Stimulated activated naive CD8-positive, alpha-beta T cell treated with anti-CD3 and anti-CD28 coated beads, Interleukin-15, Interleukin-2, amounts not matched to agents 100 U/mL and 50 U/mL, for 24 hours (primary cell): ENCODE results near the gene FZD7.

Experiments used
- ATAC-seq: fragments of 150-1000 bp; cut with Tn5 transposase; one replicate; pipeline ENCODE4 v1.10.0; 2021
- DNase-seq: peaks from one replicate; pipeline ENCODE4 v3.0.0; 2021

The FZD7 gene

GRCh38 chr2:202037086-202037485 is 3.4 kb downstream of the FZD7 start:
- no peak for DNase-seq

GRCh38 chr2:202038471-202039277 is 5.0 kb downstream of the FZD7 start:
- no peak for ATAC-seq

More at GRCh38 chr2:202037086-202037485, 3.4 kb downstream of the FZD7 start:
- no peak for ATAC-seq

GRCh38 chr2:202039278-202040078 is 5.8 kb downstream of the FZD7 start:
- DNase-seq (no peak), ATAC-seq (no peak)

More at GRCh38 chr2:202038471-202039277, 5.0 kb downstream of the FZD7 start:
- no peak for DNase-seq

- DNase-seq (no peak), ATAC-seq (no peak)
These were observed 6.6 kb downstream of the FZD7 start for GRCh38 chr2:202040079-202040844.

GRCh38 chr2:202042444-202042843 is 8.8 kb downstream of the FZD7 start:
- DNase-seq: no peak
- ATAC-seq: no peak

- DNase-seq (no peak), ATAC-seq (no peak)
These were observed 9.8 kb downstream of the FZD7 start for GRCh38 chr2:202043475-202043874.

GRCh38 chr2:202044777-202045176 is 11.1 kb downstream of the FZD7 start:
- ATAC-seq (no peak), DNase-seq (no peak)

- no peak for DNase-seq
- no peak for ATAC-seq
These were observed 12.9 kb downstream of the FZD7 start for GRCh38 chr2:202046572-202046971.

GRCh38 chr2:202049092-202049728 is 15.6 kb downstream of the FZD7 start:
- ATAC-seq (no peak), DNase-seq (no peak)

- ATAC-seq (no peak), DNase-seq (no peak)
These were observed 16.2 kb downstream of the FZD7 start for GRCh38 chr2:202049840-202050239.

- DNase-seq (no peak), ATAC-seq (no peak)
These were observed 17.0 kb downstream of the FZD7 start for GRCh38 chr2:202050652-202051051.

GRCh38 chr2:202051499-202052161 is 18.0 kb downstream of the FZD7 start:
- ATAC-seq (no peak), DNase-seq (no peak)

GRCh38 chr2:202052235-202052634 is 18.6 kb downstream of the FZD7 start:
- ATAC-seq (no peak), DNase-seq (no peak)

- no peak for ATAC-seq
- no peak for DNase-seq
These were observed 21.0 kb downstream of the FZD7 start for GRCh38 chr2:202054679-202055078.

- DNase-seq (no peak), ATAC-seq (no peak)
These were observed 23.0 kb downstream of the FZD7 start for GRCh38 chr2:202056611-202057010.

- DNase-seq (no peak), ATAC-seq (no peak)
These were observed 26.6 kb downstream of the FZD7 start for GRCh38 chr2:202060218-202060617.

GRCh38 chr2:202061695-202062094 is 28.0 kb downstream of the FZD7 start:
- ATAC-seq: no peak
- no peak for DNase-seq

GRCh38 chr2:202064171-202064880 is 30.7 kb downstream of the FZD7 start:
- DNase-seq (no peak), ATAC-seq (peak; percentile 46)

GRCh38 chr2:202064881-202065230 is 31.2 kb downstream of the FZD7 start:
- no peak for ATAC-seq
- no peak for DNase-seq

- ATAC-seq (no peak), DNase-seq (no peak)
These were observed 32.2 kb downstream of the FZD7 start for GRCh38 chr2:202065876-202066275.

GRCh38 chr2:202066875-202067274 is 33.2 kb downstream of the FZD7 start:
- DNase-seq (no peak), ATAC-seq (no peak)
